GM21528 (cell line): Measurements from ENCODE around the gene CXXC5.
"Not testable (repeated sequence)": the region's sequence is repeated elsewhere in the genome, so short reads cannot be mapped to it uniquely, and the experiment has no call there.

Experiments
- ATAC-seq: cut with Tn5 transposase; IDR thresholded peaks from one replicate; pipeline ENCODE4 v1.9.1; 2021; ENCODE audit warnings: mild to moderate bottlenecking, moderate library complexity; ENCODE audit not compliant: unreplicated experiment, low FRiP score

Gene CXXC5

GRCh38 chr5:139648205-139649081 is at the start of gene CXXC5:
TSS of gene CXXC5 (plus strand) at chr5:139648349. CDS start at chr5:139680524, 32,175 bp downstream.
- ATAC-seq = peak; percentile 25

GRCh38 chr5:139598601-139598965 is 49.6 kb upstream of the CXXC5 start:
- not testable (repeated sequence) for ATAC-seq

DNA sequence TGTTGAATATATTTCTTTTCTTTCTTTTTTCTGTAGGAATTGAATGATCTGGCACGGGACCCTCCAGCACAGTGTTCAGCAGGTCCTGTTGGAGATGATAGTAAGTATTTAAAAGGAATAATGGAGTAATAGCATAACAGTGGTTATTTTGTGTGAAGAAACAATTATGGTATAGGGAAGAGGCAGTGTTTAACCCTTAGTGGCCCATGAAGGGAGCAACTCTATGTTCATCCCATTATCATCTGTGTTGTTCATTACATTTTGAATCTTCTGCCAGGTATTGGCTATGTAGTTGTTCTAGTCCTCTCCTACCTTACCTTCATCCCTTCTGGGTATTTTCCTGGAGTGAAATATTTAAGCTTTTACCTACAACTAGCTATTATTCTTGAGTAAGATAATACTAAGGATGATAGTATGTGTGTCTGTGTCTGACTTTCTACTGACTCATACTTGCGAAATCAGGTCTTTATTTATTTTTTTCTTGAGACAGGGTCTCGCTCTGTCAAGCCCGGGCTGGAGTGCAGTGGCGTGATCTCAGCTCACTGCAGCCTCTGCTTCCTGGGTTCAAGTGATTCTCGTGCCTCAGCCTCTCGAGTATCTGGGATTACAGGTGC is 47.7 kb upstream of the CXXC5 start:
- ATAC-seq = no peak

DNA sequence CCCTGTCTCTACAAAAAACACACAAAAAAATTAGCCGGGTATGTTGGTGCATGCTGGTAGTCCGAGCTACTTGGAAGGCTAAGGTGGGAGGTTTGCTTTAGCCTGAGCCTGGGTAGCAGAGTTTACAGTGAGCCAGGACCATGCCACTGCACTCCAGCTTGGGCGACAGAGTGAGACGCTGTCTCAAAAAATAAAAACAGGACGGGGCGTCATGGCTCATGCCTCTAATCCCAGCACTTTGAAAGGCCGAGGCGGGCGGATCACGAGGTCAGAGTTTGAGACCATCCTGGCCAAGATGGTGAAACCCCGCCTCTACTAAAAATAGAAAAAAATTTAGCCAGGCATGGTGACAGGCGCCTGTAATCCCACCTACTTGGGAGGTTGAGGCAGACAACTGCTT is 46.7 kb upstream of the CXXC5 start:
- ATAC-seq = no peak

DNA sequence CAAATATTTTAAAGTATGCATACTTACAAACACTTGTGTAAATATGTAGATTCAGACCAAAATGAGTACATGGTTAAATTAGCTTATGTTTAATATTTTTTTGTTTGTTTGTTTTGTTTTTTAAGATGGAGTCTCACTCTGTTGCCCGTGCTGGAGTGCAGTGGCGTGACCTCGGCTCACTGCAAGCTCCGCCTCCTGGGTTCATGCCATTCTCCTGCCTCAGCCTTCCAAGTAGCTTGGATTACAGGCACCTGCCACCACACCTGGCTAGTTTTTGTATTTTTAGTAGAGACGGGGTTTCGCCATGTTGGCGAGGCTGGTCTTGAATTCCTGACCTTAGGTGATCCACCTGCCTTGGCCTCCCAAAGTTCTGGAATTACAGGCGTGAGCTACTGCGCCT is 46.2 kb upstream of the CXXC5 start:
- ATAC-seq = not testable (repeated sequence)

GRCh38 chr5:139605887-139606286 is 42.3 kb upstream of the CXXC5 start:
- ATAC-seq = no peak

- ATAC-seq = no peak
Observed at GRCh38 chr5:139611703-139612584, 36.2 kb upstream of the CXXC5 start.

DNA sequence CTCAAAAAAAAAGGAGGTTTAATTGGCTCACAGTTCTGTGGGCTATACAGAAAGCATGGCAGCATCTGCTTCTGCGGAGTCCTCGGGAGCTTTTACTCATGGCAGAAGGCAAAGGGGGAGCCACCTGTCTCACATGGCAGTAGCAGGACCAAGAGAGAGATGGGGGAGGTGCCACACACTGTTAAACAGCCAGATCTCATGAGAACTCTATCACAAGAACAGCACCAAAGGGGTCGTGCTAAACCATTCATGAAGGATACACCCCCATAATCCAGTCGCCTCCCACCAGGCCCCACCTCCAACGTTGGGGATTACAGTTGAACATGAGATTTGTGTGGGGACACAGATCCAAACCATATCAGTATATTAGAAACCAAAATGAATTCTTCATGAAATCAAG is 28.3 kb upstream of the CXXC5 start:
- no peak for ATAC-seq

- ATAC-seq = not testable (repeated sequence)
Observed at GRCh38 chr5:139625398-139625797, 22.8 kb upstream of the CXXC5 start.

GRCh38 chr5:139630855-139631254 is 17.3 kb upstream of the CXXC5 start:
- no peak for ATAC-seq

GRCh38 chr5:139631520-139632165 is 16.5 kb upstream of the CXXC5 start:
- no peak for ATAC-seq

DNA sequence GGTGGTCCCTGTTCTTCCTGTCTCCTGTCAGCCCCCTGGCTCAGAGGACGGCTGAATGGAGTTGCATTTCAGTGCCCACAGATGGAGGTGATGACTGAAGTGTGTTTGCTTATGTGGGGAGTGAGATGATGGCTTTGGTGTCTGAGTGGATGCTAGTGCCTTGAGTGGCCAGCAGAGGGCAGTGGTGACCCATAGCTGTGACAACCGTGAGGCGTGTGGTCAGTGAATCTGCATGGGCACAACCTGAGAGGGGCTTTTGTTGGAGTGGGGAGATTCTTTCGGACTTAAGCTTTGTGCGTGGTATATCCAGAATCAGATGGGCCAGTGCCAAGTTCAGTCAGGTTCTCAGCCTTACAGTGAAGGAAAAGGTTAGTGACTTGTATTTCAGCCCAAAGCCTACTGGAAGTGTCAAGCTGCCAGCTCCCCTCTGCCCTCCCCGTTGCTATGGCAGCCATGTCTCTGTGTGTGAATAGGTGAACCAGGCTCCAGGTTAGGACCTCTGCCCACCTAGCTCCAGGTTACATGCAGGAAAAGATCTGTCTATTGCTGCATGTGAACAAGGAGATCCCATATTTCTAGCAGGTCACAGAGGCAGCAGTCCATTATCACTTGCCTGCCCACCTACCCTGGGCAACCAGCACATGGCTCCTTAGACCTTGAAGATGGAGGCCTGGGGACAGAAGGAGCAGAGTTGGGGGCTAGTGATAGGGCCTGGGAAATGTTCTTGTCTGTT is 14.7 kb upstream of the CXXC5 start:
- no peak for ATAC-seq

- no peak for ATAC-seq
Observed at GRCh38 chr5:139634028-139634325, 14.2 kb upstream of the CXXC5 start.

- no peak for ATAC-seq
Observed at GRCh38 chr5:139634541-139634940, 13.6 kb upstream of the CXXC5 start.

- ATAC-seq = no peak
Observed at GRCh38 chr5:139635191-139635590, 13.0 kb upstream of the CXXC5 start.

DNA sequence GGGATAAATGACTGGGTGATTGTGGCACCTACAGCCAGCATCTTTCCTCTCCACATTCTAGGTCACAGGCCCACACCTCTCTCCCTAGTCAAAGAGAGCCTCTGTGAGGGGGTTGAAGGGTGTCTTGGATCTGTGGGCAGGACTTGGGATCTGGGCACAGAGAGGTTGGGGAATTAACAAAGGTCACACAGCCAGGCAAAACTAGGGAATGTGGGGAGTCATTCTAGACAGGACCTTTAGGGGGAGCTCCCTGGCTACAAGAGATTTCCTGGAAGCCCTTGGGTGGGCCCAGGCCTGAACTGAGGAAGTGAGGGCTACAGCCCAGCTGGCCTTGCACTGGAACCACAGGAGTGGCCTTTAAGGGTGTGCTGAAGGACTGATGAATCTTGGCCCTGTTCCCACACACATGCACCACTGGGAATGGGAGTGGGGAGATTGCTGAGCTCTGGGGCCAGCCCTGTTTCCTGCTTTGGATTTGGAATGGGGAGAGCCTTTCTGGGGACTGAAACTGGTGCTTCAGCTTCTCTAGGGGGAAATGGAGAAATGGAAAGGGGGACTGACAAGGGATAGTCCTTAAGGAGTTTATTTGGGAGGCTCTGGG is 12.4 kb upstream of the CXXC5 start:
- ATAC-seq = peak; percentile 27

GRCh38 chr5:139636207-139636792 is 11.8 kb upstream of the CXXC5 start:
- peak; percentile 69 for ATAC-seq

- no peak for ATAC-seq
Observed at GRCh38 chr5:139636975-139637408, 11.2 kb upstream of the CXXC5 start.

GRCh38 chr5:139637438-139638089 is 10.6 kb upstream of the CXXC5 start:
- ATAC-seq = peak; percentile 29
